ENCODE results near the gene SLC16A1. TPM values are rescaled to one million over a fixed set of nuclear protein-coding genes. Genes with fewer than 3 reads are reported as not detected.
A peak's percentile ranks its signal among the peaks of the same experiment; 100 is the strongest.

Gene SLC16A1
- total RNA-seq, 1 experiment from 2014 or later: 113 TPM

GRCh38 chr1:112933820-112934571 lies 22.0 kb downstream of the SLC16A1 start:
- no peak for DNase-seq (ENCODE audit: low spot score)
- in situ Hi-C loops (cut with HindIII; ENCODE audit: low sequenced_read_pairs): no loop called here

GRCh38 chr1:112929979-112930378 lies 26.0 kb downstream of the SLC16A1 start:
- in situ Hi-C loops (cut with HindIII; ENCODE audit: low sequenced_read_pairs): no loop called here
- no peak for DNase-seq (ENCODE audit: low spot score)

GRCh38 chr1:112927462-112927990 lies 28.5 kb downstream of the SLC16A1 start:
- in situ Hi-C loops (cut with HindIII; ENCODE audit: low sequenced_read_pairs): no loop called here
- no peak for DNase-seq (ENCODE audit: low spot score)

GRCh38 chr1:112926858-112927257 lies 29.1 kb downstream of the SLC16A1 start:
- no peak for DNase-seq (ENCODE audit: low spot score)
- in situ Hi-C loops (cut with HindIII; ENCODE audit: low sequenced_read_pairs): no loop called here

DNA sequence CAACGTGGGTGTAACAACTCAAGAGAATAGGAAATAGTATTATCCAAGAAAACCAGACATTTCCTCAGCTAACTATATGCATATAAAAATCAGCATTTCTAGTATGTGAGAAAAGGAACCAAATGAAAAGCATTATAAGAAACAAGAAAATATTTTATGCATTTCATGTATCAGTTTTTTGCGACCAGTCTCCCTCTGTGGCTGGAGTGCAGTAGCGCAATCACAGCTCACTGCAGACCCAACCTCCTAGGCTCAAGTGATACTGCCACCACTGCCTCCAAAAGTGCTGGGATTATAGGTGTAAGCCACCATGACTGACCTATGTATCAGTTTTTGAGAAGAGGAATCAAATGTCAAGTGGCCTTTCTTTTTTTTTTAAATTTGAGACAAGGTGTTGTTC lies 31.0 kb downstream of the SLC16A1 start:
- in situ Hi-C loops (cut with HindIII; ENCODE audit: low sequenced_read_pairs): no loop called here
- DNase-seq (ENCODE audit: low spot score): no peak

GRCh38 chr1:112923959-112924349 lies 32.0 kb downstream of the SLC16A1 start:
- in situ Hi-C loops (cut with HindIII; ENCODE audit: low sequenced_read_pairs): no loop called here

GRCh38 chr1:112923234-112923958 lies 32.6 kb downstream of the SLC16A1 start:
- no peak for DNase-seq (ENCODE audit: low spot score)
- in situ Hi-C loops (cut with HindIII; ENCODE audit: low sequenced_read_pairs): no loop called here

More at GRCh38 chr1:112923959-112924349, 32.0 kb downstream of the SLC16A1 start:
- DNase-seq (ENCODE audit: low spot score): no peak

GRCh38 chr1:112911506-112912220 lies 44.3 kb downstream of the SLC16A1 start:
- in situ Hi-C loops (cut with HindIII; ENCODE audit: low sequenced_read_pairs): no loop called here
- DNase-seq (ENCODE audit: low spot score): no peak

GRCh38 chr1:112909847-112910246 lies 46.1 kb downstream of the SLC16A1 start:
- DNase-seq (ENCODE audit: low spot score): no peak
- in situ Hi-C loops (cut with HindIII; ENCODE audit: low sequenced_read_pairs): no loop called here

GRCh38 chr1:112906150-112906698 lies 49.8 kb downstream of the SLC16A1 start:
- no peak for DNase-seq (ENCODE audit: low spot score)
- in situ Hi-C loops (cut with HindIII; ENCODE audit: low sequenced_read_pairs): no loop called here

GRCh38 chr1:112905395-112906149 lies 50.4 kb downstream of the SLC16A1 start:
- DNase-seq (ENCODE audit: low spot score): peak; percentile 95
- in situ Hi-C loops (cut with HindIII; ENCODE audit: low sequenced_read_pairs): no loop called here

DNA sequence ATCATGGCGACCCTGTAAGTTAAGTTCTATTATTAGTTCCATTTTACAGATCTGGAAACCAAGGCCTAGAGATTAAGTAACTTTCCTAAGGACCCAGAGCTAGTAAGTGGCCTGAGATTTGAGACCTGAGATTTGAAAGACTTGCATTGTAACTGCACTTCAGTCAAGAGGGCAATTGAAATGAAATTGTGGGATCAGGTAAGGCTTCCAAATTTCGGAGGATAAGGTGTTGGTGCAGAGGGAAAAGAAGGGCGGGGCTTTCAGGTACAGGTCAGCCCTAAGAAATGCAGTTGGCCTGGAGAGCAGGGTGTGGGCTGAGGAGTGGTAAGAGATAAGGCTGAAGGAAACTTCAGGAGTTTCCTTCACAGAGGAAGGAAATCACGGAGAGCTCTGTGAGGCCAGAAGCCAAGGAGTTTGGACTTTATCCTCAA lies 51.1 kb downstream of the SLC16A1 start:
- no peak for DNase-seq (ENCODE audit: low spot score)
- in situ Hi-C loops (cut with HindIII; ENCODE audit: low sequenced_read_pairs): no loop called here

DNA sequence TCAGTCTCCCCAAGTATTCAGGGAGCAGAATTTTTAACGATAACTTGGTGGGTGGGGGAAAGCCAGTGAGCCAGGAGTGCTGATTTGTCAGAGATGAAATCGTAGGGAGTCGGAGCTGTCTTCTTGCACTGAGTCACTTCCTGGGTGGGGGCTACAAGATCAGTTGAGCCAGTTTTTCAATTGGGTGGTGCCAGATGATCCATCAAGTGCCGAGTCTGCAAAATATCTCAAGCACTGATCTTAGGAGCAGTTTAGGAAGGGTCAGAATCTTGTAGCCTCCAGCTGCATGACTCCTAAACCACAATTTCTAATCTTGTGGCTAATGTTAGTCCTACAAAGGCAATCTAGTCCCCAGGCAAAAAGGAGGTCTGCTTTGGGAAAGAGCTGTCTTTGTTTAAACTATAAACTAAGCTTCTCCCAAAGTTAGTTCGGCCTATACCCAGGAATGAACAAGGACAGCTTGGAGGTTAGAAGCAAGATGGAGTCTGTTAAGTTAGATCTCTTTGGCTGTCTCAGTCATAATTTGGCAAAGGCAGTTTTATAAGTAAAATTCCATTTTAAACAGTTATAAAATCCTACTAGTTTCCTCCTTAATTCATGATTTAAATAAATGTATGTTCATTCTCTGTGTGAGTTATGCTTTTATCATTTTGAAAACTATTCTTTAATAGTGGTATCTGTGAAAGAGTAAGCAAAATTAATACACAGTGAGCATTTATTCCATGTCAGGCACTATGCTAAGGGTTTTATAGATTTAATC lies 51.7 kb downstream of the SLC16A1 start:
- DNase-seq (ENCODE audit: low spot score): no peak
- in situ Hi-C loops (cut with HindIII; ENCODE audit: low sequenced_read_pairs): no loop called here

DNA sequence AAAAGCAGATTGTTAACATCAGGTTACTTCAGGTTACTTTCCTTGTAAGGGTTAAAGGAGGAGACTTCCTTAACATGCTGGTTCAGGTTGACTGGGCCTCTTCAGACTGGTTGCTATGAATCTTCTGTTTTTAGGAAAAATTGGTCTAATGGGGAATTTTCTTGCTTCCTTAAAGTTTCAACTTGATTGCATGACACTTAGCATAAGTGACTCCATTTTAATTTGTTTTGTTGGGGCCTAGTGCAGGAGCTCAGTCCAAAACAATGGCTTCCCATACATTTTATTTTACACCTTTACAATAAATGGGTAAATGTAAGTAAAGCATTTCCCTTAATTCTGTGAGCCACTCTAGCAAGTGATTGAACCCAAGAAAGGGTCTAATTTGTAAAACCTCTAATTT lies 53.8 kb downstream of the SLC16A1 start:
- in situ Hi-C loops (cut with HindIII; ENCODE audit: low sequenced_read_pairs): no loop called here
- no peak for DNase-seq (ENCODE audit: low spot score)

DNA sequence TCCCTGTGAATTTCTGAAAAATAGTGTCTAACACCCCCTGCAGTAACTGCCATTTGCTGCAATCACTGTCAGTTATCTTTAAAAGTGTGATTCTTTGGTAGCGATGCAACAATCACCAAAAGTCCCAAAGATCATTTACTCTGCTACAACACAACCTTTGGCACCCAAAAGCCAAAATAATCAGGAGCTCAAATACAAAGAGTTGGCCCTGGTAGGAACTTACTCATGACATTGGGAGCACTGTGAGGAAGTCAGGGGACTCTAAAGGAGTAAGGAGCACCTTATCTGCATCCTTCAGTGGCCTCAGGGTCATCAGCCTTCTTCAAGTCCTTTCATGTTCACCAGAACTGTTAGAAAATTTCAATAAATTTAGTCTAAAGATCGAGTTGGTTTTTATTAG lies 54.6 kb downstream of the SLC16A1 start:
- in situ Hi-C loops (cut with HindIII; ENCODE audit: low sequenced_read_pairs): no loop called here
- no peak for DNase-seq (ENCODE audit: low spot score)

GRCh38 chr1:112896783-112897182 lies 59.2 kb downstream of the SLC16A1 start:
- no peak for DNase-seq (ENCODE audit: low spot score)
- in situ Hi-C loops (cut with HindIII; ENCODE audit: low sequenced_read_pairs): no loop called here

GRCh38 chr1:112894561-112895011 lies 61.4 kb downstream of the SLC16A1 start:
- no peak for DNase-seq (ENCODE audit: low spot score)
- in situ Hi-C loops (cut with HindIII; ENCODE audit: low sequenced_read_pairs): no loop called here

GRCh38 chr1:112894010-112894292 lies 62.0 kb downstream of the SLC16A1 start:
- DNase-seq (ENCODE audit: low spot score): no peak
- in situ Hi-C loops (cut with HindIII; ENCODE audit: low sequenced_read_pairs): no loop called here

Measured in G401 (cell line).